Progenitor cell of endocrine pancreas (in vitro differentiated cells): ENCODE results near the gene RNF126. TPM values are rescaled to one million over a fixed set of nuclear protein-coding genes. Genes with fewer than 3 reads are reported as not detected.

Experiments used
- DNase-seq: peaks from one replicate; pipeline ENCODE4 v3.0.0; 2021; ENCODE audit warnings: low spot score; ENCODE audit not compliant: unreplicated experiment
- H3K27ac Mint-ChIP-seq: 2 replicates; pipeline ENCODE4 v1.8.0; 2021; ENCODE audit warnings: mild to moderate bottlenecking, moderate library complexity, mixed read lengths
- H3K27me3 Mint-ChIP-seq: 2 replicates; pipeline ENCODE4 v1.8.0; 2021; ENCODE audit warnings: mixed read lengths
- H3K36me3 Mint-ChIP-seq: 2 replicates; pipeline ENCODE4 v1.8.0; 2022; ENCODE audit warnings: mixed read lengths; ENCODE audit not compliant: insufficient read depth
- H3K4me1 Mint-ChIP-seq: 2 replicates; pipeline ENCODE4 v1.8.0; 2021; ENCODE audit warnings: low read depth, mixed read lengths
- H3K4me3 Mint-ChIP-seq: 2 replicates; pipeline ENCODE4 v1.8.0; 2021; ENCODE audit warnings: low read depth, mild to moderate bottlenecking, moderate library complexity, mixed read lengths
- H3K9me3 Mint-ChIP-seq: 2 replicates; pipeline ENCODE4 v1.8.0; 2021; ENCODE audit warnings: low read depth, mixed read lengths
- total RNA-seq: library from RNA; stranded (reverse); gene quantifications from 2 replicates; pipeline ENCODE4 v1.2.1, GENCODE V29; 2021
- TF ChIP-seq, protein P1 (sequence below): fragments of 200-600 bp; sonication (generic); IDR thresholded peaks from one replicate; pipeline ENCODE4 v1.5.0; 2021; ENCODE audit warnings: antibody characterized with exemption, mild to moderate bottlenecking; ENCODE audit not compliant: unreplicated experiment

RNF126 gene
- total RNA-seq, 1 donor from 2014 or later: 37.3 TPM

DNA sequence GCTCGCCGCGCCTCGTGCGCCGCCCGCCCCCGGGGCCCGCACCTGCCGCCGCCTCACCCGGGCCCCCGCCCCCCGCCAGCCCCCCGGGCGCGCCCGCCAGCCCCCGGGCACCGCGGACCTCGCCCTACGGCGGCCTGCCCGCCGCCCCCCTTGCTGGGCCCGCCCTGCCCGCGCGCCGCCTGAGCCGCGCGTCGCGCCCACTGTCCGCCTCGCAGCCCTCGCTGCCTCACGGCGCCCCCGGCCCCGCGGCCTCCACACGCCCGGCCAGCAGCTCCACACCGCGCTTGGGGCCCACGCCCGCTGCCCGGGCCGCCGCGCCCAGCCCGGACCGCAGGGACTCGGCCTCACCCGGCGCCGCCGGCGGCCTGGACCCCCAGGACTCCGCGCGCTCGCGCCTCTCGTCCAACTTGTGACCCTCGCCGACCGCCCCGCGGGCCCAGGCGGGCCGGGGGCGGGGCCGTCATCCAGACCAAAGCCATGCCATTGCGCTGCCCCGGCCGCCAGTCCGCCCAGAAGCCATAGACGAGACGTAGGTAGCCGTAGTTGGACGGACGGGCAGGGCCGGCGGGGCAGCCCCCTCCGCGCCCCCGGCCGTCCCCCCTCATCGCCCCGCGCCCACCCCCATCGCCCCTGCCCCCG, 46.8 kb downstream of the RNF126 start:
- no peak for DNase-seq
- Mint-ChIP-seq H3K36me3 (peaks cover 15% of the 10 kb centered on the region), H3K27me3 (no peaks in the 10 kb centered on the region), H3K9me3 (no peaks in the 10 kb centered on the region), H3K4me3 (no peak overlapping the region), H3K4me1 (no peaks in the 10 kb centered on the region), H3K27ac (no peak overlapping the region)
- TF ChIP-seq, protein P1, sequence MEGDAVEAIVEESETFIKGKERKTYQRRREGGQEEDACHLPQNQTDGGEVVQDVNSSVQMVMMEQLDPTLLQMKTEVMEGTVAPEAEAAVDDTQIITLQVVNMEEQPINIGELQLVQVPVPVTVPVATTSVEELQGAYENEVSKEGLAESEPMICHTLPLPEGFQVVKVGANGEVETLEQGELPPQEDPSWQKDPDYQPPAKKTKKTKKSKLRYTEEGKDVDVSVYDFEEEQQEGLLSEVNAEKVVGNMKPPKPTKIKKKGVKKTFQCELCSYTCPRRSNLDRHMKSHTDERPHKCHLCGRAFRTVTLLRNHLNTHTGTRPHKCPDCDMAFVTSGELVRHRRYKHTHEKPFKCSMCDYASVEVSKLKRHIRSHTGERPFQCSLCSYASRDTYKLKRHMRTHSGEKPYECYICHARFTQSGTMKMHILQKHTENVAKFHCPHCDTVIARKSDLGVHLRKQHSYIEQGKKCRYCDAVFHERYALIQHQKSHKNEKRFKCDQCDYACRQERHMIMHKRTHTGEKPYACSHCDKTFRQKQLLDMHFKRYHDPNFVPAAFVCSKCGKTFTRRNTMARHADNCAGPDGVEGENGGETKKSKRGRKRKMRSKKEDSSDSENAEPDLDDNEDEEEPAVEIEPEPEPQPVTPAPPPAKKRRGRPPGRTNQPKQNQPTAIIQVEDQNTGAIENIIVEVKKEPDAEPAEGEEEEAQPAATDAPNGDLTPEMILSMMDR: no peak

DNA sequence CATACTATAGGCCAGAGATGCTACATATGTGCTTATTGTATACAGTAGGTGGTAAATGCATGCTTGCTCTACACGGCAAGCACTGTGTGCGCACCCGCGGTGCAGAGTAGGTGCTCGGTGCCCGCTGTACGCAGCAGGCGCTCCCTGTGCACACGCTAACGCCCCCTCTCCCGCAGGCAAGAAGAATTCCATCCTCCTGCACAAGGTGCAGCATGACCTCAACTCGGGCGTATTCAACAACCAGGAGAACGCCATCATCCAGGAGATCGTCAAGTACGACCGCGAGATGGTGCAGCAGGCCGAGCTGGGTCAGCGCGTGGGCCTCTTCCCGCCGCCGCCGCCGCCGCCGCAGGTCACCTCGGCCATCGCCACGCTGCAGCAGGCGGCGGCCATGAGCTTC, 47.4 kb downstream of the RNF126 start:
- Mint-ChIP-seq H3K4me1 (no peaks in the 10 kb centered on the region), H3K36me3 (peaks cover 15% of the 10 kb centered on the region), H3K9me3 (no peaks in the 10 kb centered on the region), H3K27ac (no peak overlapping the region), H3K27me3 (no peaks in the 10 kb centered on the region), H3K4me3 (no peak overlapping the region)
- DNase-seq: no peak
- TF ChIP-seq, protein P1: no peak

DNA sequence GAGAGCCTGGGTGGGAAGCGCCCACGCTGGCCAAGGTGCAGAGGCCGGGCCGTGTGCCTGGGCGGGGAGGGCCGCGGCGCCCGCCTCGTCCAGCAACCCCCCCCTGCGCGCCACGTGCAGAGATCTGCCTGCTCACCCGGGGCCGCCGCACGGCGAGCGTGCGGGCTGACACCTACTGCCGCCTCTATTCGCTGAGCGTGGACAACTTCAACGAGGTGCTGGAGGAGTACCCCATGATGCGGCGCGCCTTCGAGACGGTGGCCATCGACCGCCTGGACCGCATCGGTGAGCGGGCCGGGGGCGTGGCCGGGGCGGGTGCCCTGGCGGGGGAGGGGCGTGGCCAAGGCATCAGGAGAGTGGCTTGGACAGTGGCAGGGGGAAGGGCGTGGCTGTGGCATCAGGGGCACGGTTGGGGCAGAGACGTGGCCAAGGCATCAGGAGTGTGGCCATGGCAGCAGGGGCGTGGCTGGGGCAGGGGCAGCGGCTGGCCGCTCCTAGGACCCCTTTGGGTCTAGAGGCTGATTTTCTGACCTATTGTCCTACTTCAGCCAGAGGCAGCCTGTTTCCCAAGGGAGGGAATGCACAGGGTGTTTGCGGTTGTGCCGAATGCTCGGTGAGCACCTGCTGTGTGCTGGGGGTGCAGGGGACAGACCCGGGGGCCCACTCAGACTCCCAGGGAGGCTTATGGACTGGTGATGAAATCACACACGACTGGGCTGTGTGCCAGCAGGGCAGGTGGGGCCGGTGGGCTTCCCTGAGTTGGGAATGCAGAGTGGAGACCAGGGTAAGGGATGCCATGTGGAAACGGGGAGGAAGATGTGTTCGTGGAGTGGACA, 49.1 kb downstream of the RNF126 start:
- H3K4me1 Mint-ChIP-seq: no peaks in the 10 kb centered on the region
- no peak for DNase-seq
- no peaks in the 10 kb centered on the region for H3K27me3 Mint-ChIP-seq
- H3K4me3 Mint-ChIP-seq: no peak overlapping the region
- TF ChIP-seq, protein P1: no peak
- peaks cover 14% of the 10 kb centered on the region for H3K36me3 Mint-ChIP-seq
- no peak overlapping the region for H3K27ac Mint-ChIP-seq
- no peaks in the 10 kb centered on the region for H3K9me3 Mint-ChIP-seq

DNA sequence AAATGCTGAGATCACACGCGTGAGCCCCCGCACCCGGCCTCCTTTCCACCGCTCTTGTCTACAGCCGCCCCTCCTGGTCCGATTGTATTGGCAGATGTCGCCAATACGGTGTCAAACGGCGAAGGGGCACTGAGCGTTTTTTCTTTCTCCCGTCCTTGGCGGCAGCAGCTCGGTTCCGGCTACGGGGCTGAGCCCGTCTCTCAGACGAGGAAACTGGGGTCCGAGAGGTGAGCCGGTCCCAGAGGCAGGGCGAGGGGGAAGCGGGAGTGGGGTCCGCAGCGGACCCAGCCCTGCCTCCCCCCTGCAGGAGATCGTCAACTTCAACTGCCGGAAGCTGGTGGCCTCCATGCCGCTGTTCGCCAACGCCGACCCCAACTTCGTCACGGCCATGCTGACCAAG, 50.1 kb downstream of the RNF126 start:
- Mint-ChIP-seq H3K36me3 (peaks cover 12% of the 10 kb centered on the region), H3K27me3 (no peaks in the 10 kb centered on the region), H3K4me1 (no peaks in the 10 kb centered on the region), H3K27ac (no peak overlapping the region), H3K9me3 (no peaks in the 10 kb centered on the region), H3K4me3 (no peak overlapping the region)
- DNase-seq: no peak
- TF ChIP-seq, protein P1: no peak

DNA sequence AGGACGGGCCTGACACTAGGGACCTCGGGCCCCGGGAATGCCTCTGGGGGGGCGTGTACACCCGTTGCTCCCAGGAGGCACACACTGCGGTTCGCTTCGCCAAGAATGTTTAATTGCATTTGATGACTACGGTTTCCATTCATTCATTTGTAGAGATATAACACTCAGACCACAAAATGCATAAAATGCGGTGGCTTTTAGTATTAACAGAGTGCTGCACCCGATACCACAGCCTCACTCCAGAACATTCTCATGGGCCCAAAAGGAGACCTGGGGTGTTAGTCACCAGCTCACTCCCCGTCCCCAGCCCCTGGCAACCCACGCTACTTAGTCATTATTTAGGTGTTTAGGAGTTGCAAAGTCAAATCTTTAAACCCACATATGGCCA, 51.5 kb downstream of the RNF126 start:
- no peaks in the 10 kb centered on the region for H3K27me3 Mint-ChIP-seq
- DNase-seq: no peak
- H3K4me3 Mint-ChIP-seq: no peak overlapping the region
- TF ChIP-seq, protein P1: no peak
- H3K36me3 Mint-ChIP-seq: peaks cover 9% of the 10 kb centered on the region
- no peaks in the 10 kb centered on the region for H3K9me3 Mint-ChIP-seq
- no peak overlapping the region for H3K27ac Mint-ChIP-seq
- no peaks in the 10 kb centered on the region for H3K4me1 Mint-ChIP-seq
